Kidney (tissue), 14 donors: ENCODE data around the gene NTF3. TPM values are rescaled to one million over a fixed set of nuclear protein-coding genes. Genes with fewer than 3 reads are reported as not detected.

Source experiments
- DNase-seq, 5 donors: peaks; one replicate each; pipeline ENCODE4 v3.0.0-alpha.2; 2013 to 2020
- FAIRE-seq: peaks from 2 replicates; lab custom pipeline; 2012; peaks lifted over from hg19 to GRCh38; lab: Jason Lieb, UNC
- H3K27ac ChIP-seq, 2 donors: one replicate each; pipeline ENCODE4 v1.7.0; 2013; ENCODE audit warnings: low read depth in 2 of 2, low read length in 2 of 2, inconsistent platforms in 1 of 2
- H3K27me3 ChIP-seq: one replicate; pipeline ENCODE4 v1.7.1; 2013; ENCODE audit warnings: low read length, inconsistent platforms; ENCODE audit not compliant: control insufficient read depth, insufficient read depth
- H3K36me3 ChIP-seq, 3 donors: one replicate each; pipeline versions ENCODE4 v1.7.0 to v1.7.1; 2013; ENCODE audit warnings: low read length in 3 of 3, control low read depth in 1 of 3, inconsistent platforms in 1 of 3; ENCODE audit not compliant: insufficient read depth in 3 of 3, control insufficient read depth in 2 of 3
- H3K4me1 ChIP-seq, 3 donors: one replicate each; pipeline versions ENCODE4 v1.7.0 to v1.7.1; 2013; ENCODE audit warnings: low read length in 3 of 3, inconsistent platforms in 1 of 3, low read depth in 1 of 3; ENCODE audit not compliant: control insufficient read depth in 2 of 3, insufficient read depth in 2 of 3
- H3K4me3 ChIP-seq, 3 donors: one replicate each; pipeline versions ENCODE4 v1.7.0 to v1.8.1; 2013; ENCODE audit warnings: low read length in 3 of 3, control low read depth in 1 of 3, inconsistent platforms in 1 of 3
- H3K9ac ChIP-seq, 3 donors: one replicate each; pipeline versions ENCODE4 v1.7.0 to v1.7.1; 2013; ENCODE audit warnings: low read length in 3 of 3, control low read depth in 1 of 3, inconsistent platforms in 1 of 3
- H3K9me3 ChIP-seq, 3 donors: one replicate each; pipeline versions ENCODE4 v1.7.0 to v1.7.1; 2013; ENCODE audit warnings: low read length in 3 of 3, control low read depth in 1 of 3, inconsistent platforms in 1 of 3; ENCODE audit not compliant: control insufficient read depth in 2 of 3, insufficient read depth in 1 of 3
- intact Hi-C: fragments of 100-400 bp; cut with DNase I; formaldehyde crosslinking; loops from one replicate; pipeline ENCODE4 v1.11.1; 2022
- polyA plus RNA-seq: library from polyadenylated mRNA; stranded (reverse); fragments of 350-450 nt; fragmentation: Illumina TruSeq; extraction: RNeasy Lipid Tissue Mini Kit (QIAGEN cat#74804); gene quantifications from one replicate; pipeline ENCODE4 v1.2.3, GENCODE V29; 2014; ENCODE audit warnings: low read depth, low replicate concordance; ENCODE audit not compliant: insufficient read depth
- total RNA-seq: library from RNA; stranded (reverse); fragmentation: NEBNext Ultra II Directional; extraction: Animal tissue kit (Norgen Biotek cat#: 25700); gene quantifications from one replicate; pipeline ENCODE4 v1.2.1, GENCODE V29; 2021
- TF ChIP-seq, protein P1 (sequence below): IDR thresholded peaks from 3 replicates; pipeline ENCODE4 v1.5.1; 2012; ENCODE audit warnings: mild to moderate bottlenecking, moderate library complexity, borderline replicate concordance; ENCODE audit not compliant: insufficient read depth; ENCODE audit errors: extremely low read depth
- donor health status: control.
- donor health status: control.
- donor health status: control.
- donor health status: control.
- donor health status: control.
- donor health status: DM: yes; HTN: yes; CAD: no.
- donor health status: Normal renal cell carcinoma (clear cell type).

Gene NTF3
- total and polyA plus RNA-seq, 2 donors from 2014 or later = 2.9 to 3.5 TPM

DNA sequence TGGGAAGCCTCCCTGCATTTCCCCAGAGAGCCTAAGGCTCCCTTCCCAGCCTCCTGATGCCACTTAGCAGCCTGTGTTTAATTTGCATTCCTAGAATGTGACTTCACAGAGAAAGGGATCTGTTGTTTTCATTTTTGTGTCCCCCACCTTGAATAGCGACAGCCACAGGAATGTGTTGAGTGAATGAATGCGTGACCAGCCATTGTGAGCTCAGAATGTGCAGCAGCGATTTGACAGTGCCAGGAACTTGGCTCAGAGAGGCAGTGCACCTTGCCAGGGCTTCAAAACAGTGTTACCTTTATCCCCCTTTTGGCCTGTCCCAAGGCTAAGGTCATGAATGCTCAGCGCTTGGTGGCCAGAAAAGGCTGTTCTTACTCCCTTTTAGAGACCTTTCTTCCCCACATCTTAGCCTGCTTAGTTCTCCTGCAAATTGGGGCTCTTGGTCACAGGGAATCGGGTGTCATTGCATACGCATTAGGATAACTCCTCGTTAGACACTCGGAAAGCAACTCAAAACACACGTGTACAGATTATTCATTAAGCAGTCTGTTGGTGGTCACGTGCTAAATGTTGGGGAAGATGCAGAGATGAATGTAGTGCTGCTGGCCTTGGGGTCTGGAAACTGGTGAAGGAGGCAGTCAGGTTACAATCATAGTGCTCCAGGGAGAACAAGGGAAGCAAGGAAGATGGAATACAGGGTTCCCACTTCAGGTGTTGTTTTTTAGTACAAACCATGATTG lies 9.8 kb downstream of the NTF3 start:
- H3K36me3 ChIP-seq = no peaks in the 10 kb centered on the region
- DNase-seq (peak in 3 of 5 donors; percentile 57 to 77 (median 76)), FAIRE-seq (no peak)
- intact Hi-C loops = no loop called here
- no peak overlapping the region for H3K4me3 ChIP-seq
- TF ChIP-seq, protein P1, sequence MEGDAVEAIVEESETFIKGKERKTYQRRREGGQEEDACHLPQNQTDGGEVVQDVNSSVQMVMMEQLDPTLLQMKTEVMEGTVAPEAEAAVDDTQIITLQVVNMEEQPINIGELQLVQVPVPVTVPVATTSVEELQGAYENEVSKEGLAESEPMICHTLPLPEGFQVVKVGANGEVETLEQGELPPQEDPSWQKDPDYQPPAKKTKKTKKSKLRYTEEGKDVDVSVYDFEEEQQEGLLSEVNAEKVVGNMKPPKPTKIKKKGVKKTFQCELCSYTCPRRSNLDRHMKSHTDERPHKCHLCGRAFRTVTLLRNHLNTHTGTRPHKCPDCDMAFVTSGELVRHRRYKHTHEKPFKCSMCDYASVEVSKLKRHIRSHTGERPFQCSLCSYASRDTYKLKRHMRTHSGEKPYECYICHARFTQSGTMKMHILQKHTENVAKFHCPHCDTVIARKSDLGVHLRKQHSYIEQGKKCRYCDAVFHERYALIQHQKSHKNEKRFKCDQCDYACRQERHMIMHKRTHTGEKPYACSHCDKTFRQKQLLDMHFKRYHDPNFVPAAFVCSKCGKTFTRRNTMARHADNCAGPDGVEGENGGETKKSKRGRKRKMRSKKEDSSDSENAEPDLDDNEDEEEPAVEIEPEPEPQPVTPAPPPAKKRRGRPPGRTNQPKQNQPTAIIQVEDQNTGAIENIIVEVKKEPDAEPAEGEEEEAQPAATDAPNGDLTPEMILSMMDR = no peak
- no peak overlapping the region for H3K9ac ChIP-seq
- H3K9me3 ChIP-seq = no peaks in the 10 kb centered on the region
- H3K27ac ChIP-seq = no peak overlapping the region
- H3K4me1 ChIP-seq = peaks cover 0 to 3% (median 2%) of the 10 kb centered on the region in 3 donors
- no peaks in the 10 kb centered on the region for H3K27me3 ChIP-seq

DNA sequence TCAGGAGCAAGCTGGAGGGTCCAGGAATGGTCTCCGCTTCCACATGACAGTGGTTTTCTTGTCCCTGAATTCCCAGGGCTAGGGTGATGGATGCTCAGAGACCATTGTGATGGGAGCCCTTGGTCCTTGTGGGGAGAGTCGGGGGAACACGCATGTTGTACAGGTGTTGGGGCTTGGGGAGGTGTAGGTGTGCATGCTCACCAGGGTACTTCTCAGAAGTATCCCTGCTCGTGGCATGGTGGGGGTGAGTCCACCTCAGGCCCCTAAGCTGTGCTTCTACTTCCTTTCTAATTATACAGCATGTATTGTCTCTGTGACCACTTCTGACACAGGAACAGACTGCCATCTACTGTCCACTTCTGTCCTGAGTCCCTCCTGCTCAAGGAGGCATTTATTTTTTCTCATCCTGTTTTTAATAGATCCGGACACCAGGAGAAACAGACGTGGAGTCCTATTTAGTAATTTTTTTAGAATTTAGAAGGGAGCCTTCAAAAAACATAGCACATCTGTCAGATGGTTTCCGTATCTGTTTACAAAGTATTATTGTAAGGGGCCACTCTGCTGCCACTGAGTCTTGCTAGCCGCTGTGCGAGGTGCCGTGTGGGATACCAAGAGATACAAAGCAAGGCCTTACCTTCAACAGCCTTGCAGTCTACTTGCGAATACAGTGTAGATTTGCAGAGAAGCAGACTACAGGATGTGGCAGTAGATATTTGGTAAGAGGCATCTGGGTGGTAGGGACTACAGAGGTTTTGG lies 10.5 kb downstream of the NTF3 start:
- intact Hi-C loops = no loop called here

GRCh38 chr12:5444520-5444919 lies 12.6 kb downstream of the NTF3 start:
- Histone ChIP-seq H3K4me1 (peaks cover 0 to 3% (median 0%) of the 10 kb centered on the region in 3 donors), H3K9ac (no peak overlapping the region), H3K36me3 (no peaks in the 10 kb centered on the region), H3K27me3 (no peaks in the 10 kb centered on the region), H3K27ac (no peak overlapping the region), H3K4me3 (no peak overlapping the region), H3K9me3 (no peaks in the 10 kb centered on the region)
- TF ChIP-seq, protein P1 = no peak
- intact Hi-C loops = no loop called here
- no peak for FAIRE-seq
- no peak for DNase-seq

More for the DNA sequence above, 10.5 kb downstream of the NTF3 start:
- H3K27me3 ChIP-seq = no peaks in the 10 kb centered on the region
- peak in 3 of 5 donors; percentile 46 to 82 (median 69) for DNase-seq
- FAIRE-seq = no peak
- H3K4me3 ChIP-seq = no peak overlapping the region
- H3K9me3 ChIP-seq = no peaks in the 10 kb centered on the region
- no peak overlapping the region for H3K9ac ChIP-seq
- peaks cover 0 to 3% (median 2%) of the 10 kb centered on the region in 3 donors for H3K4me1 ChIP-seq
- H3K27ac ChIP-seq = no peak overlapping the region
- TF ChIP-seq, protein P1 = peak; percentile 53
- H3K36me3 ChIP-seq = no peaks in the 10 kb centered on the region
